ENCODE measurements around the gene EXOSC6.
"Not testable (repeated sequence)": the region's sequence is repeated elsewhere in the genome, so short reads cannot be mapped to it uniquely, and the experiment has no call there.

The EXOSC6 gene

GRCh38 chr16:70198230-70198629, 53.5 kb downstream of the EXOSC6 start:
- not testable (repeated sequence) for DNase-seq

- not testable (repeated sequence) for DNase-seq
Observed at GRCh38 chr16:70197611-70198010, 54.1 kb downstream of the EXOSC6 start.
